ENCODE measurements around the gene PHACTR3.

DNA sequence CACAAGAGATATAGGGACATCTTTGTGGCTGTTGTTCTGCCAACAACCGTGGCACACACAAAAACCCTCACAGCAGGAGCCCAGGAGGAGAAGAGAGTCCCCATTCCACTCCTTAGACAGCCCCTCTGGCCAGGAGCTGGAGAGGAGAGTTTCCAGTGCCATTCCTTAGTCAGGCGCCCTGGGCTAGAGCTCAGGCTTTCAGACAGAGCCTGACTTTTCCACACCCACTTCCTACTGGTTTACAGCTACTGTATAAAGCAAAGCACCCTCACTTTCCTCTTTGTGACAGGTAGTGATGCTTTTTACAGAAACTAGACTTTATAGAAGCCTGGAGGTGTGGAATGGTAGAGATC lies 183.2 kb downstream of the PHACTR3 start:
- TF ChIP-seq POLR2A (IDR thresholded peaks at IDR 0.05) = no peak
- TF ChIP-seq, protein P1, sequence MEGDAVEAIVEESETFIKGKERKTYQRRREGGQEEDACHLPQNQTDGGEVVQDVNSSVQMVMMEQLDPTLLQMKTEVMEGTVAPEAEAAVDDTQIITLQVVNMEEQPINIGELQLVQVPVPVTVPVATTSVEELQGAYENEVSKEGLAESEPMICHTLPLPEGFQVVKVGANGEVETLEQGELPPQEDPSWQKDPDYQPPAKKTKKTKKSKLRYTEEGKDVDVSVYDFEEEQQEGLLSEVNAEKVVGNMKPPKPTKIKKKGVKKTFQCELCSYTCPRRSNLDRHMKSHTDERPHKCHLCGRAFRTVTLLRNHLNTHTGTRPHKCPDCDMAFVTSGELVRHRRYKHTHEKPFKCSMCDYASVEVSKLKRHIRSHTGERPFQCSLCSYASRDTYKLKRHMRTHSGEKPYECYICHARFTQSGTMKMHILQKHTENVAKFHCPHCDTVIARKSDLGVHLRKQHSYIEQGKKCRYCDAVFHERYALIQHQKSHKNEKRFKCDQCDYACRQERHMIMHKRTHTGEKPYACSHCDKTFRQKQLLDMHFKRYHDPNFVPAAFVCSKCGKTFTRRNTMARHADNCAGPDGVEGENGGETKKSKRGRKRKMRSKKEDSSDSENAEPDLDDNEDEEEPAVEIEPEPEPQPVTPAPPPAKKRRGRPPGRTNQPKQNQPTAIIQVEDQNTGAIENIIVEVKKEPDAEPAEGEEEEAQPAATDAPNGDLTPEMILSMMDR (IDR thresholded peaks at IDR 0.05) = no peak
- no peak for TF ChIP-seq POLR2AphosphoS5 (IDR thresholded peaks at IDR 0.05)

All from prostate gland (tissue), 2 donors.